ES-I3 (cell line): ENCODE results near the gene GLRA2.
A peak's percentile ranks its signal among the peaks of the same experiment; 100 is the strongest.

Experiments
- H3K36me3 ChIP-seq: 2 replicates; pipeline ENCODE4 v1.6.1; 2013; ENCODE audit warnings: mild to moderate bottlenecking, low read length, control low read depth, moderate library complexity; ENCODE audit not compliant: insufficient read depth
- H3K4me1 ChIP-seq: 2 replicates; pipeline ENCODE4 v1.6.1; 2013; ENCODE audit warnings: mild to moderate bottlenecking, control low read depth, low read length; ENCODE audit not compliant: insufficient read depth
- H3K9ac ChIP-seq: 2 replicates; pipeline ENCODE4 v1.6.1; 2013; ENCODE audit warnings: low read depth, mild to moderate bottlenecking, low read length, moderate library complexity
- H3K9me3 ChIP-seq: 2 replicates; pipeline ENCODE4 v1.6.1; 2013; ENCODE audit warnings: mild to moderate bottlenecking, low read length, moderate library complexity; ENCODE audit not compliant: control insufficient read depth, insufficient read depth

The GLRA2 gene

DNA sequence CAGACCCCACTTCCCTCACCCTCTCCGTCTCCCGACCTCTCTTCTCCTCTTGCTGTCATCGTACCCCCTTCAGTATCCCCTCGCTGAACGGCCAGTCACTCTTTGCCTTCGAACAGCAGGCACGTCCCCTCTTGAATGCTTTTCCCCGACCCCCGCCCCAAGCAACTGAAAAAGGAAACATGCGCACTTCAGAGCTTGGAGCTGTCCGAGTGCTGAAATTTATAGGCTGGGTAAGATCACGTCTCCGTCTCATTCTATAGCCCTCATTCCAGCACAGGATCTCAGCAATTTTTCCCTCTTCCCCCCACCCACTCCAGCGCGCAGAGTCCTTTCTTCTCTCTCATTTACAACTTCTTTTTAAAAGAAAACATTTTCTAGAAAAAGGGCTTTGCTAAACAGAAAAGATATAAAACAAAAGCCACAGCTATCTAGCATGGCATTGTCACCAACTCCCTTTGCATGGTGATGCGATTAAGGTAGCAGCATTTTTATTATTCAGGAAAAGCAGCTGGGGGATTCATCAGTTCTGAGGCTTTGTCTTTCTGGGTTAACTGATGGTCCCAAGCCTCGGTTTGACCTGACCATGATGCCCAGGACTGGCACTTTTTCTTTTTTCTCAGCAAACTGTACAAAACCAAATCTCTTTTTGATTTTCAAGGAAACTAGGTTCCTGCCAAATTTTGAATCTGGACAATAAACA is at the start of gene GLRA2:
Gene GLRA2 (plus strand): TSS at position 247 of the 700 bp plus-strand sequence. CDS start 522 bp downstream, outside the sequence.
- Histone ChIP-seq H3K9ac (peak within 1 kb of the TSS; percentile 38; the same call in 1 of the 2 replicates), H3K36me3 (no peaks in the 10 kb centered on the region), H3K4me1 (peaks cover 6% of the 10 kb centered on the region; the same call in 1 of the 2 replicates), H3K9me3 (no peaks in the 10 kb centered on the region)

DNA sequence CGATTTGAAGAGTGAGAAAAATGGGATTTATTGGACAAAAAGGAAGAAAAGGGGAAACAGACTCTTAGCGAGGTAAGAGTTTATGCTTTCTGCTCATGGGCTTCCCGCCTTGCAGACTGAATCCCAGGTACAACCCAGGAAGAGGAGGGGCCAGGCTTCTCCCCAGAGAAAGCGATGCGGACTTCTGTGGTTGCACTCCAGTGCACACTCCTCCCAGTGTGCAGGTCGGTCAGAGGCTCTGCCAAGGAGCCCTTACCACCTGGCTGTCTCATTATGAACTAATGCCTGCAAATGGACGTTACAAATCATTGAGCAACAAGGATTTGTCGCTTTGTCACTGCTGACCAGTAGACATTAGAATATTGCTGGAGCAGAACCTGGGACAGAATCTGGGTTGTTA is 39.9 kb upstream of the GLRA2 start:
- H3K36me3 ChIP-seq: no peaks in the 10 kb centered on the region
- no peaks in the 10 kb centered on the region for H3K9me3 ChIP-seq
- 0 out of 2 replicates have a peak, but pooled peaks cover 3% of the 10 kb centered on the region for H3K4me1 ChIP-seq
- H3K9ac ChIP-seq: no peak overlapping the region

DNA sequence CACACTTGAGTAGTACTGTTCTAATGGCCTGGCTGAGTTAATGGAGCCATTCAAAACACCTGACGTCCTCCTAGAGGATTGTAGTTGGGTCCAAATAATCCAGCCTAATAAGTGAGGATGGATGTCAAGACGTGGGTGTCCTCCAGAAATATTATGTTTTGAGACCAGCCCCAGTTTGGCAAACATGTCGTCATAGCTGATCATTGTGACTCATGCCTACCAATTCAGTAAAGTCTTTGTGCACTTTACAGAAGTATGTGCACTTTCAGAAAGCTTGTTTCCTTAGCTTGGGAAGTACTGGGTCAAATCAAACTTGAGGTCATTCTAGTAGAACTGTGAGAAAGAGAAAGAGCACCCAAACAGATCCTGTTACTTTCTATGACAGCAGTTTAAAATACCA is 37.6 kb upstream of the GLRA2 start:
- Histone ChIP-seq H3K4me1 (0 out of 2 replicates have a peak, but pooled peaks cover 3% of the 10 kb centered on the region), H3K9ac (no peak overlapping the region), H3K36me3 (no peaks in the 10 kb centered on the region), H3K9me3 (no peaks in the 10 kb centered on the region)

DNA sequence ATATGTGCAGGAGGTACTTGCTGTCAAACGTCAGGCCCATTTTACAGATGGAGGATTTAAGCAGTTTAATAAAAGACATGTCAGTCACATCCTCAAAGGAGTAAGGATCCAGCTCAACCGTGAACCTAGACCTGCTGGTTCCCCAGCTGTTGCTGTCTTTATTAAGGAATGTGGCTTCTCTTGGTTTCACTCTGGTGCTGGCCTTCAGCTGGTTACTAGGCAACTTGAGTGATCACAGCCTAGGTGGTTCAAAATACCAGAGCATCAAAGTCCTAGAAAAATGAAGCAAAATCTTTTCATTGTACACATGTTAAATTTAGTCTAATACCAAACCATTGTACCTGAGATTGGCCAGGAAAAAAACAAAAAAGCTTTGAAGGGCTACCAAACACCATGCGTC is 32.7 kb upstream of the GLRA2 start:
- no peaks in the 10 kb centered on the region for H3K4me1 ChIP-seq
- H3K9ac ChIP-seq: no peak overlapping the region
- H3K9me3 ChIP-seq: no peaks in the 10 kb centered on the region
- H3K36me3 ChIP-seq: no peaks in the 10 kb centered on the region

DNA sequence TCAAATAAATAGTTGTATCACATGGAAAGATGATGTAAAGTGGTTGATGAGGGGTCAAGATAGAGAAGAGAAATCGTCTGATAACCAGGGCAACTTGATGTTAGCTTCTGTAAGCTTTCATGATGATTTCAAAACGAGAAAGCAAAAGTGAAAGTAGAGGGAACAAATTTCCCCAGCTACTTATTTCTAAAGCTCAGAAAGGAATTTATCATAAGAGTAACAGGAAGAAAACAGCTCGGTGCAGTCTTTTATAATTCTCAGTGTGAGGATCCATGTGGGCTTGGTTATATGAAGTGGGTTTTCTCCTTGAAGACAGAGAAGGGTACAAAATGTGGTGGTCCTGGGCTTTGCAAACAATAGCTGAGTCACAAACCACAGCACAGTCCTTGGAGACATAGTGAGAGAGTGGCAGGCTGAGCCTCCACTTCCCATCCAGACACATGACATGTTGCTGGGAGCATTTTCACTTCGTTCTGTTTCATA is 32.1 kb upstream of the GLRA2 start:
- H3K36me3 ChIP-seq: no peaks in the 10 kb centered on the region
- no peak overlapping the region; the same call in 1 of the 2 replicates for H3K9ac ChIP-seq
- H3K9me3 ChIP-seq: no peaks in the 10 kb centered on the region
- no peaks in the 10 kb centered on the region for H3K4me1 ChIP-seq

DNA sequence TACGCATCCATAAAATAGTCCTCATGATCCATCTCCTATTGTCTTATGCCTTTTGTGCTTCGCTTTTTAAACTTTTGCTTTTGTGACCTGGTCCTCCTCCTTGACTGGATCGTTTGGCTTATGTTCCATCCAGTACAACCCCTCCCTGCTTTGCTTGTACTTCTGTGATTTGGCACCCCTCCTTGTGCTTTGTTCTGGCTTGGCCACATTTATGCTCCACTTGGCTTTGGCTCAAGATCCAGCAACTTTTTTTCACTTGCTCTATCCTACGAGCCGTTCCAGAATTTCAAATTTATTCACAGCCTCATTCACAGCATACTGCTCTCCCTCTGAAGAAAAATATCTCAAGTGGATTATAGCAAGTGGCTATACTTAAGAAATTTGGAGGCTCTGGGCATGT is 28.0 kb upstream of the GLRA2 start:
- Histone ChIP-seq H3K9me3 (no peaks in the 10 kb centered on the region), H3K9ac (no peak overlapping the region), H3K36me3 (no peaks in the 10 kb centered on the region), H3K4me1 (no peaks in the 10 kb centered on the region)

DNA sequence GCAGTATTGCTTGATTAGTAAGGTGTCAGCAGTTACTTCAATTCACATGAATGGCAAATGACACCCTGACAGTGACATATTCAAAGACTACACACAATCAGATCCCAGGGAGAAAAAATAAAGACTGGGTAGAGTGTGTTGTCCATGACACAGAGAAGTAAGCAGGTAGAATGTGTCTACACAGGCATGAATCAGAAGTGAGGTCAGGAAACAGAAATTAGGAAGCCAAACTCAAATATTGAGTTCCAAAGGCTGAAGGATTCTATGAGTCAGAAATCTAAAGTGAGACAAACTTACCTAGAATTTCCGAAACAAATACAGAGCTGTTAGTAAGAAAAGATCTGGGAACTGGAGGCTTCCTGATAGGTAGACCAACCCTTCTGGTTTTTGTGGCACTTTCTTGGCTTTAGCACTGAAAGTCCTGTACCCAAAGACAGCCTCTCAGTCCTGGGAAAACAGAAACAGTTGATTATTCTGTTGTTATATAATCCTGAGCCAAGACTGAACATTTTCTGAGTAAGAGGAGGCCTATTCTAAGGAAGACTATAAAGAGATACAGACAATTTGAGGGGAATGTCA is 24.3 kb upstream of the GLRA2 start:
- no peak overlapping the region for H3K9ac ChIP-seq
- H3K4me1 ChIP-seq: no peaks in the 10 kb centered on the region
- no peaks in the 10 kb centered on the region for H3K9me3 ChIP-seq
- no peaks in the 10 kb centered on the region for H3K36me3 ChIP-seq

DNA sequence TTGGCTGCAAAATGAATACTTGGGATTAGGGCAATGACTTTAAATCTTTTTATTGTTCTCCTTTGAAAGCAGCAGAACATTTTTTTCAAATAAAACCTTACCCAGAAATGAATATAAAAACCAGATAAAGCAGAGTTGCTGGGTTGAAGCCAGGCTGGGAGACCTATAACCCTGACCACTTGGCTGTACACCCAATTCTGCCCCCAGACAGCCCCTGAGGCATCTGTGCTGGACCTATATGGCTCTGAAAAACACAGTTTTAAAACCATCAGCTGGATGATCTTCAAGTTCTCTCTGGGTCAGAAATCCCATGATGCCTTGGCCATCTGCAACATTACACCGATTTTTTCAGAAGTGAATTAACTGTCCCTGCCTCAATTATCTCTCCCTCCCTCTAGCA is 23.7 kb upstream of the GLRA2 start:
- Histone ChIP-seq H3K36me3 (no peaks in the 10 kb centered on the region), H3K9ac (no peak overlapping the region), H3K9me3 (no peaks in the 10 kb centered on the region), H3K4me1 (no peaks in the 10 kb centered on the region)

DNA sequence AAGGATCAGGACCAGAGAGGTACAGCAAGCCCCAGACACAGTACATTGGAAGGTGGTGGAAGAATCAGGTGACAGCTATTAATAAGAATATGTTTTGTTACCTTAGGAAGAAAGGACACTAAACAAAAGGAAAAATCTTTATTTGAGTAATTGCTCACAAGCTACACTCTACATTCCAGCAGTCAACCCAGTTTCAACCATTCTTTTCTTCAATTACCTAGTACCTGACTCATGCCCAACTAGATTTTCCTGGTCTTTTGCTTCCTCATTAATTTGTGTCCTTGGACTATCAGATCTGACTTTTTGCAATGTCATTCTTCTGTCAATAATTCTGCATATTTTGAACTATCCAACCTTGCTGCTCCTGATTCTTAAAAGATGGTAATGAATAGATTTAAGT is 22.5 kb upstream of the GLRA2 start:
- no peaks in the 10 kb centered on the region for H3K36me3 ChIP-seq
- H3K4me1 ChIP-seq: no peaks in the 10 kb centered on the region
- no peaks in the 10 kb centered on the region for H3K9me3 ChIP-seq
- H3K9ac ChIP-seq: no peak overlapping the region

DNA sequence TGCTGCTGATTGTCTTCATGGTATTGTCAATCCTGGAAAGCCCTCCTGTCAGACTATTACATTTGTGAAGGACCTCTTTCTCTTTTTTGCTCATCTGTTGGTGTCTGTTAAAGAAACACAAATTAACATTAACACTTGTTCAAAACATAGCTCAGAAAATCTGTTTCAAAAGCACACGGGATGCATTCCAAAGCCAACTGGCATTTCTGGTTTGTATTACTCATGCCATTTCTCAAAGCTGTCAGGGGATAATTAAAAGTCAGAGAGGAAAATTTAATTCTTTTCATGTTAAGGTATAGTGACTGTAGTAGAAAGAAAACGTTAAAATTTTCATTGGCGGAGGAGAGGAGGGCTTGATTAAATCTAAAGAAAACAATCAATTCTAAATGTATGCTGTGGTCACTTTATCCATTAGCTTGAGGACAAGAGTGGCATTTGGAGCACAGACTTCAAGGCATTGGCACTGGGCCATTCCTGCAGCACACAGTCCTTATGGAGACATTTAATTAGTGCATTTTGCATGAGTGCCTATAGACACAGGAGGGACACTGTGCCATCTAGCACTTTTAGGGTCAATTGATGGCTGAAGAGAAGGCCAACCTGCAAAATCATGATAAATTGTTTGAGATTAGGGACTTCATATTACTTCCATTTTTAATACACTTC is 21.2 kb upstream of the GLRA2 start:
- no peaks in the 10 kb centered on the region for H3K4me1 ChIP-seq
- H3K9me3 ChIP-seq: no peaks in the 10 kb centered on the region
- H3K9ac ChIP-seq: no peak overlapping the region
- H3K36me3 ChIP-seq: no peaks in the 10 kb centered on the region

DNA sequence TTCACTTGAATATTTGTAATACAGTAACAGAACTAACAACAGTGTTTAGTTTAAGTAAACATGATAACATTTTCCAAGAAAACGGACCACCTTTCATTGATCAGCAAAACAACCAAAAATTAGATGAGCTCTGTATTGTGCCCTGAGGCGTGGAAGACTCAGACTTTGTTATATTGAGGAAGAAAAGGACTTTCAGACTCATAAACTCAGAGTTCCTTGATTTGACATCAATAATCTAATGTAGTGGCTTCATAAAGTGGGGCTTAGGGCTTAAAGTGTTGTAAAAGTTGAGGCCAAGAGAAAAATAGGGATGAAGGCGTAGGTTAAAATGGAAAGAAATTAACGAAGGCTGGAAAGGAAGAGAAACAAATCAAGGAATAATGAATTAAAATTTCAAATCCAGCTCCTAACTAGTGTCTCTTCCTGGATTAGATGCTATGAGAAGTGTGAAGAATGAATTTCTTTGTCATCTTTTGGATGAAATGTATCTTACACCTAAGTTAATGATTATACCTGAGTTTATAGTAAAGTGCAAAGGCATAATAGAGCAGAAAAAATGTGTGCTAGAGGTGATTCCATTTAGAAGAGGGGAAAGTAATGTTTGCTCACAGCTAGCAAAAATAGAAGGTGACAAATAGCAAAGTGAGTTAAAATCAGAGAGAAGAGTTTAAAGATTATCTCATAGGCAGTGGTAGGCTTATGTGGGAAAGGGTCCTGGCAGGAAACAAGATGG is 19.8 kb upstream of the GLRA2 start:
- Histone ChIP-seq H3K9me3 (no peaks in the 10 kb centered on the region), H3K36me3 (no peaks in the 10 kb centered on the region), H3K9ac (no peak overlapping the region)

DNA sequence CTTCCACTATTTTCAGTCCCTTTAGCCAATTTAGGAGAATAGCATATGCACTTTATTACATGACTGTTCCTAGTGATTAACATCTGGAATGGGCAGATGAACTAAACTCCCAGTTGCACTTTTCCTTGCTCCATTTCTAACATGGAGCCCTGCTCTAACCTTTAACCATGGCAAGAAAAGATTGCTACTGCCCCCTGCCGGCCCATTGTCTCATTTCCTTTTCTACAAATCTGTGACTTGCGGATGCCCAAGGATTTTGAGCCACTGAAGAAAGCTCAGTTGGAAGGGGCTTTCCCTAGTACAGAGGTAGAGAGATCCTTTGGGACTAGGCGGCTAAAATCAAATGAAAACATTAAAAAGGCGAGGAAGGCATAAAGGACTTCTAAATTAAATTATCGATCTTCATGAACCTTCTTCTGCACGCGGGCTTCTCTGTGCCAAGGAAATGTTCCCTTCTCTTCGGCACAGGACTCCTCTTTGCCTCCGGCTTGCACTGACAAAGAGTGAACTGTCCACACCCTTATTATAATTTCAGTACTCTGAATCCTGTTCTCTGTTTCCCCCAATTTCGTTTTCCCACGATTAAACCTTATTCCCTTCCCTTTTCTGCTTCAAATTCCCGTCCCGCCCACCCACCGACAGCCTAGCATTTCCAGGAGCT is 577 bp upstream of the GLRA2 start:
- no peaks in the 10 kb centered on the region for H3K36me3 ChIP-seq
- H3K9me3 ChIP-seq: no peaks in the 10 kb centered on the region
- H3K9ac ChIP-seq: peak overlapping the region; percentile 38; the same call in 1 of the 2 replicates
- H3K4me1 ChIP-seq: peaks cover 6% of the 10 kb centered on the region; the same call in 1 of the 2 replicates

More for the DNA sequence above, 19.8 kb upstream of the GLRA2 start:
- no peaks in the 10 kb centered on the region for H3K4me1 ChIP-seq

DNA sequence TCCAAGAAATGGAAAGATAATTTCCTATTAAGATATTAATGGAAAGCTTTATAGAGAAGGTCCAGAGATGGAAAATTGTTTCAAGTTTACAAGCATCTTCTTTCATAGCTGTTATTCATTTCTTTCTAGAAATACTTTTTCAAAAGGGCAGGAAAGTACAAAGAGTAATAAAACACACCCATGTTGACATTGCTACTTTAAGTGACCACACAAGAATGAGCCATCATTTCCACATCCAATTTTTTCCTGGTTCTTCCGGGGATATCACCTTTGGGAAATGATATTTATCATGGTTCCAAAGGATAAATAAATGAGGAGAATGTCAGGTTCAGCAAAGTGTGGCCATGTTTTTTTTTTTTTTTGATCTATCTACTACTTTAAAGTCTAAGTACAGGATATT is 4.5 kb downstream of the GLRA2 start:
- Histone ChIP-seq H3K36me3 (no peaks in the 10 kb centered on the region), H3K9ac (no peak overlapping the region), H3K9me3 (no peaks in the 10 kb centered on the region), H3K4me1 (no peaks in the 10 kb centered on the region)

DNA sequence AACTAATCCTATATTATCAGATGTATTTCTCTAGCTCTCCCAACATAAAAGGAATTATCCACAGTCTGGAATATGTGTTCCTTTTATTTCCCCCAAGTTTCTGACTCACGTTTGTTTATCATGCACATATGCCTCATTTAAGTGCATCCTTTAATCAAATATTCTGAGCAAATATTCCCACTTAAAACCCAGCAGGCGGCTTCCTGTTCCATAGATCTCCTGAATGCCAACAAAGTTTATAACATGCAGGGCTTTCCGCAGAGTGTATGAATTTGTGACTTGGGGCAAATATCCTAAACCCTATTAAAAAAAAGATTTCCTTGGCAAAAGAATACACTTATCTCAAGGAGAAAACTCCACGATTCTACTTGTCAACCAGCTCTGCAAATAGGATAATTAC is 16.9 kb downstream of the GLRA2 start:
- Histone ChIP-seq H3K36me3 (no peaks in the 10 kb centered on the region), H3K4me1 (peaks cover 4% of the 10 kb centered on the region; the same call in 1 of the 2 replicates), H3K9ac (no peak overlapping the region), H3K9me3 (peaks cover 2% of the 10 kb centered on the region; the same call in 1 of the 2 replicates)
